DMS153 treated with DMSO at 0.1 percent for 48 hours (cell line): ENCODE results near the gene ARFGAP1.

ENCODE experiments used
- DNase-seq: peaks from one replicate; lab custom pipeline; 2025; ENCODE audit not compliant: unreplicated experiment; lab: John Stamatoyannopoulos, UW

Gene ARFGAP1

DNA sequence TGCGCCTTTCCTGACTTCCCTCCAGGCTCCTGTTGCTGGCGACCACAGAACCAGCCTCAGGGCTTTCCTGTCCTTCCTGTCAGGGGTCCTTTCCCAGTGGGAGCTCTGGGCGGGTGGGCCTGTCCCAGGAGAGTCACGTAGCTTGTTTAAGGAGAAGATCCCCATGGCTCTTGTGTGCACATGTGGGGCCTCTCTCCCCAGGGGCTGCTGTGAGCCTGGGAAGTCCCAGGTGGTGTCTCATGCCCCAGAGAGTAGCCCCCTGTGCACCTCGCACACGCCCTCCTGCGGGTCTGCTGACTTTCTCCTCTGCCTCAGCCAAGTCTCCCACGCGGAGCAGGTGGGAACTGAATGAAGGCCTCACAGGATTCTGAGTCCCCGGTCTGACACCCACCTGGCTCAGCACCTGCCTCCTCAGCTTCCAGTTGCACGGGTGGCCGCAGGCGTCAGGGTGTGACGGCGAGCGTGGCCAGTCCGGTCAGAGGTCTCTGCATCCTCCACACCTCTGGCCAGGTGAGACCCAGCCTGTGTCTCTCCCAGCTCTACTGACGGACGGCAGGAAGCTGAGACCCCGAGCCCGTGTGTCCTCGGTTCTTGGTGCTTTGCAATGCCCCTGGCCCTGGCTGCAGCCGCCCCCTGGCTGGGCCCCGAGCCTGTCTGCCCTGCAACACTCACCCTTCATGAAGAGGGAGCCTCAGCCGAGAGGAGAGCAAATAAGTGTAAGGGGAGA is 12.7 kb upstream of the ARFGAP1 start:
- no peak for DNase-seq

DNA sequence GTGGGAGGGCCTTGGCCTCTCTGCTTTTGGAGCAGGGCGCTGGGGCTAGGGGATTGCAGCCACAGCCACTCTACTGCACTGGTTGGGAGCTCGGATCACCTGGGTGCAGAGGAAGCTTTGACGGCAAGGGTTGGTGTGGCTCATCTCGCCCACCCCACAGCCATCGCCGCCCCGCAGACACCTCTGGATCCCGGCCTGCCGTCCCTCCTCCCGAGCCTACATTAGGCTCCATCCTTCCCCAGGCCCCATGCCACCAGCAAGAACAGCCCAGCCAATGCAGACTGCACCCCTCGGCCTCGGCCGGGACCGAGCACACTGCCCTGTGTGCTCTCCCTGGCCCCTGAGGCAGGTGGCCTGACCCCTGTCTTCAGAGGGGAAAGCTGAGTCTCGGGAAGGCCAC is 12.1 kb upstream of the ARFGAP1 start:
- no peak for DNase-seq

DNA sequence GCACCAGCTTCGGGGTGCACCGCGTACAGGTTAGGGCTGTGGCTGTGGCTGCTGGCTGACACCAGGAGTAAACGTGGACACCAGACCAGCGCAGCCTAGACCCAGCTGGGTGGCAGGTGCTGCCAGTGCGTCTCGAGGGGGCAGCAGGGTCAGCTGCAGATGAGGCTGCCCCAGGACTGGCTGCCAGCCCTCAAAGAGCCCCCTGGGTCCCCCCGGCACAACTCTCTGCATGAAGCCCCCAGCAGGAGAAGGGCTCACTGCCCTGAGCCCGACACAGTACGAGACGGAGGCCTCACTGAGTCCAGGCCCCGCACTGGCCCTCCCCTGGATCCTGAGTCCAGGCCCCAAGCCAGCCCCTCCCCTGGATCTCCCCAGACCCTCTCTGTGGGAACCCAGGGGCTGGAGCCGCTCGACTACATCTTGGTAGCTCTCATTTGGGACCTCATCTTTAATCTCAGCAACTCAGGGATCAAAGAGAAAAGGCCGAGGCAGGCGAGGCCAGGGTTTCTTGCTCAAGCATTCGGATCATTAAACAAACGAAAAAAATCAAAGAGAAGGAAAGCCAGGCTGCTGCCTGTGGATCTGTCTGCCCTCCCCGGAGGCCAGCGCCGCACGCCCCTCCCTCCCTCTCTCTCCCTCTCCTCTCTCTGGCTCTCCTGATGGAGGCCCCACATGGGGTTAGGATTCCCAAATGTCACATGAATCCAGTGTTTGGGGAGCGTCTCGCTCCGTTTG is 11.4 kb upstream of the ARFGAP1 start:
- no peak for DNase-seq

DNA sequence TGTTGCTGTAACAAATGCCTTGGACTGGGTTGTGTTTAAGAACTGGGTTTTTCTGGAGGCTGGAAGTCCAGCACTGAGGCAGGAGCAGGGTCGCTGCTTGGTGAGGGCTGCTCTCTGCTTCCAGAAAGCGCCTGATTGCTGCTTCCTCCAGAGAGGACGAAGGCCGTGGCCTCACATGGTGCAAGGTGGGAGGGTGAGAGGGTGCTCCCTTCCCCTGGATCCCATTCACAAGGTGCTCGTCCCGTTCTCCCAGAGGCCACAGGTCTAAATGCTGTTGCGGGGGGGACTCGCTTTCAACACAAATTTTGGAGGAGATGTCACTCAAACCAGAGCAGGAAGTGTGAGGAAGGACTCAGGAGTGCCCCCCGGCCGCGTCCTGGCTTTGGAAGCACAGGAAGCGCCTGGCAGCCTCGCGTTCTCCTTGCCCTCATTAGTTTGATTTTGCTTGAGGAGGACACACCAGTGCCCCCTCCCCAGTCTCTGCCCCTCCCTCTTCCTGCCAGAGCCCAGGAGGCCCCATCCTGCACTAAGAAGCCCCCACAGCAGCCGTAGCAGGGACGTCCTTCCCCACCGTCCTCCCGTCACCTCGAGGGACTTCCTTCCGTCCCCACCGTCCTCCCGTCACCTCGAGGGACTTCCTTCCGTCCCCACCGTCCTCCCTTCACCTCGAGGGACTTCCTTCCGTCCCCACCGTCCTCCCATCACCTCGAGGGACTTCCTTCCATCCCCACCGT is 10.7 kb upstream of the ARFGAP1 start:
- no peak for DNase-seq

DNA sequence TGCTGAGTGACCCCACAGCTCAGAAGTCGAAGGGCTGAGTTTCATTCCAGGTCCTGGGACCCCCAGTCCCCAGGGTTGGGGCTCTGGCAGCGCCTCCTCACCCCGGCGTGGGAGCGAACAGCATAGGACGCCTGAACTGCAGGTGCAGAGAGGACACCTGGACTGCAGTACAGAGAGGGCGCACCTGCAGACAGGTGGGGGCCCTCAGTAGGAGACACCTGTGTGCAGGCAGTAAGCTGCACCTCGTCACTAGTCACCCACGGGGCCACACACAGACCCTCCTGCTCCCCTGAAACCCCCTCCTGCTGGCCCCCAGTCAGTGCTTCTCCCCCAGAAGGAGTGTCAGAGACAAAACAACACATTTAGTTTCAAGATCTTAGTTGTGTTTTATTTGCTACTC is 9.8 kb upstream of the ARFGAP1 start:
- no peak for DNase-seq

DNA sequence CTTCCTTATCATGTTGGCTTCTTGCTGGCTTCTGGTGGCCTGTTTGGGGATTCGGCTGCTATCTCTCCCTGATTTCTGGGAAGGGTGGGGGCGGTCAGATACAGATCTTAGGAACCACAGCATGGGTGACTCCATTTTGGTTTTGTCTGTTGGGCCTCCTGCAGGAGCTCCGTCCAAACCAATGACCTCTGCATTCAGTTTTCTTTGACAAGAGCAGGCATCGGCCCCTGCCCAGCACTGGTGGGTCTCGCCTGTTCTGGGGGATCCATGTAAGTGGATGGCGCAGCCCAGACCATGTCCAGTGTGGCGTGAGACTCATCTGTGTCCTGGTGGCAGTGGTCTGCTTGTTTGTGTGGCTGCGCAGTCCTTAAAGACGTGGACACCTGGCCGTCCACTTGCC is 8.6 kb upstream of the ARFGAP1 start:
- no peak for DNase-seq

DNA sequence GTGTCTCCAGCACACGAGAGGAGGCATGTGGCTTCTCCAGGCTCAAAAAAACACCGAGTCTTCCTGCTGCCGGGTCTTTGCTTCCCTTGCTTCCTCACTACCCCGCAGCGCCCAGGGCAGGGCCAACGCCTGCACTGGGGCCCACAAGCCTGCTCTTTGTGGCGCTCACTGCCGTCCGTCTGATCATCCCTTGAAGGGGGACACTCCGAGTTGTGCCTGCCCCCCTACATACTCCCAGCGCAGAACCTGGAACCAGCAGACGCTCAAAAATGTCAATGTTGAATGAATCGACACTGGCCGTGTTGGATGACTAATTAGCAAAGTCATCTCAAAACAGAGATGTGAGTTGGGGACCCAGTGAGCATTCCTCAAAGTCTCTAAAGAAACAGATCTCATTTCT is 8.1 kb upstream of the ARFGAP1 start:
- DNase-seq, result no peak

DNA sequence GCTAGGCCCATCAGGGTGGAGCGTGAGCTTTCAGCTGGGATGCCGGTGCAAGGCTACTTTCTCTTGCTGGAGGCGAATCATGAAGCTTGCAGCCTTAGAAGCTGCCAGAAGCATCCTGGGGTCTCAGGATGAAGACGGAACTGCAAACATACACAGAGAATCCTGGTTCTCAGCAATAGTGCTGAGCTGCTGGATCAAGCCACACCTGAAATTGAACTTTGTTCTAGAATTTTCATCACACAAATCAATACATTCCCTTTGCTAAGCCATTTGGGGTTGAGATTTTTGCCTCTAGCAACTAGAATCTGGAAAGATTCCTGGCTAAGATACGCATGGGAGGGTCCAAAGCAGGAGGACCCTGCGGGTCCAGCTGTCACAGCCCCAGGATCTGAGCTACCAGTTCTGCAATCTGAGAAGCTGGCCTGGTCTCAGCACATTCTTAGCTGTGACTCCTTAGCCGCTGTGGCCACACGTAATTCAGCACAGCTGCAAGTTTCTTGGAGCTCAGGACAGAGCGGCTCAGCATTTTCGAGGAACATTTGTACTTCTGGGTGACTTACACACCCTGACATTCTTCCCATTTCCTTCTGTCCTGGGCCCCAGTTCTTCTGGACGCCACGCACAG is 6.6 kb upstream of the ARFGAP1 start:
- DNase-seq, result no peak

DNA sequence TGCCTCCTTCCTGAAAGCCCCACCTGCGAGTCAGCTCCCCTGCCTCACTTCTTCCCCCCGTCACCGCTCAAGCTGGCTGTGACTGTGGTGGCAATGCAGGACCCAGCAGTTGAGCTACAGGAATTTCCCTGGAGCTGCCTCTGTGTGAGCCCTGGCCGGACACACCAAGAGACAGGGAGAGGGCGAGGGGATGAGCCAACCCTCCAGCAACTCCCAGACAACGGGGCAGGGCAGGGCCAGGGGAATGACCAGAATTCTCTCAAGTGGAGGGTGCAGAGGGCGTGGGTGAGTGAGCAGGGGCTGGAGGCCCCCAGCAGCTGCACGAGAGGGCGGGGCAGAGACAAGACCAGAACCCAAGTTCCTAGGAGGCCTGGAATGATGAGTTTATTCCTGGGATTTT is 4.9 kb upstream of the ARFGAP1 start:
- DNase-seq, result no peak

DNA sequence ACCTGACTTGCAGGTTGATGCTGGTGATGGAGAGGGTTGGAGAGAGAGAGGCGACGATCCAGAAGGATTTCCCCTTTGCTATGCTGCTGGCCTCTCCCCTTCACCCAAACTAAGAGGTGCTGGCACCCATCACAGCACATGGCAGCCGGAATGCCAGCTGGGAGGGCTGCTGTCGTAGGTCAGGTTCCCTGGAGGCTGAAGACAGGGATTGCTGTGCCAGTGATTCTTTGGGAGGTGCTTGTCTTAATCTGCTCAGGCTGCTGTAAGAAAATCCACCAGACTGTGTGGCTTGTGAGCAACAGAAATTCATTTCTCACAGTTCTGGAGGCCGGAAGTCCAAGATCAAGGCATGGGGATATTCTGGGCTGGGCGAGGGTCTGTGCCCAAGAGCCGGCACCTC is 4.4 kb upstream of the ARFGAP1 start:
- DNase-seq, result no peak

DNA sequence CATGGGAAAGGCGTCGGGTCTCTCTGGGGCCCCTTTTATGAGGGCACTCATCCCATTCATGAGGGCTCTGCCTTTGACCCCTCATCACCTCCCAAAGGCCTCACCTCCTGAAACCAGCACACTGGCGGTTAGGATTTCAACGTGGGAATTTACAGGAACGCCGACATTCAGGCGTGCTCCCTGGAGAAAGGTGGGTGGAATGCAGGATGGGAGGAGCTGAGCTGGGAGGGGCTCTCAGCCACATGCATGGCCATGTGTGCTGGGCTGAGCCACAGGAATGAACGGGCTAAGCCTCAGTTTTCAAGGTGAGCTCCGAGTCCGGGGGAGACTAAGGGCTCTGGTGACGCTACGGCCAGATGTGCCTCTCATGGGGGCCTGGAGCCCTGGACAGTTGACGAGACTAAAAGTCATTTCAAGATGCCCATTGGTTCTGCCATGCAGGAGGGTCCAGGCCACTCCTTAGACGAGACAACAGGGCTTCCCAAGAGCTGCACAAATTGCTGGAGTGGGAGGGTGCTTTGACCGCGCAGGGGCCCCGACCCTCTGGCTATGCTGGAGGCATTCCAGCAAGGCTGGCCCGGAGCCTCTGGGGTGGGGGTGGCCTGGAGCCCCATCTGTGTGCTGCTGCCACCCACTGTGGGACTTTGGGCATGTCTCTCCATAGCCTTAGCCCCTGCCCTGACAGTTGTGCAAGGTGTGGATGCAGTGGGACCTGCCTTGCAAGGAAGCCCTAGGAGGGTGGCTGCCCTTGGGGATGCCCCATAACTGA is 3.8 kb upstream of the ARFGAP1 start:
- DNase-seq, result no peak

DNA sequence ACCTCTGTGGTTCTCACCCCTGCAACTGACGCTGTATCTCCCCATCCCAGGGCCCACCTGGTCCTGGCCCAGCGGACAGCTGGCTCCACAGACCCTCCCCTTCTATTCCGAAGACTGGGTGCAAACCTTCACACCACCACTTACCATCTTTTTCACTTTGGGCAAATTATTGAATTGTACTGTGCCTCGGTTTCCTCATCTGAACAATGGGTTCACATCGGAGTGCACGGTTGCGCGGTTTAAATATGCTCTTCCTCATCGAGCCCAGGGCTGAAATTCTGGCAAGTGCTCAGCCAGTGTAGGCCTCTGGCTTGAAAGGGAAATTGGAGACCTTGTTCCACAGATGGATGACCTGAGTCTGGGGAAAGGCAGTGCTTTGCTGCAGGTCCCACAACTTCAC is 2.9 kb upstream of the ARFGAP1 start:
- DNase-seq, result no peak

DNA sequence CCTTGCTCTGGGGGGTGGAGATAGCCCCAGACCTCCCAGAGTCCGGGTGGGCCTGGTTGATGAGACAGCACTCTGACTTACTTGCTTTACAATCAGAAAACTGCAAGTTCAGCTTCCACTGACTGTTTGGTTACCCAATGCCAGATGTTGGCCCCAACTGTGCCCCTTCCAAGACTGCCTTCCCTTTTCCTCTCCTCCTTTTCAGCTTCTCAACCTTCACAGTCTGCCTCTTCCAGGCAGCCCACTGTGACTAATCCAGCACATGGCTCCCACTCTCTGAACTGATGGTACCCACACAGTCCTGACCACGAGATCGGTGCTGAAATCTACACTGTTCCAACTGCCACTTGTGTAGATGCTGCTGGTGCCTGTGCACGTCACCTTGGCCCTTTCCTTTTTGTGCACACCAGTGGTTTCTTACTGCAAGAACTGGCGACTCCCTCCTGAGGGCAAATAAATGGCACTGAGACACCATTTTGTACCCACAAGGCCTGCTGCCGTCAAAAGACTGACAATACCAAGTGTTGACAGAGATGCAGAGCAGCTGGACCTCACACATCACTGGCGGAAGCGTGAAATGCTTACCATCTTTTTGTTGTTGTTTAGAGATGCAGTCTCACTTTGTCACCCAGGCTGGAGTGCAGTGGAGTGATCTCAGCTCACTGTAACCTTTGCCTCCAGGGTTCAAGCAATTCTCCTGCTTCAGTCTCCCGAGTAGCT is 1.8 kb upstream of the ARFGAP1 start:
- DNase-seq, result no peak

DNA sequence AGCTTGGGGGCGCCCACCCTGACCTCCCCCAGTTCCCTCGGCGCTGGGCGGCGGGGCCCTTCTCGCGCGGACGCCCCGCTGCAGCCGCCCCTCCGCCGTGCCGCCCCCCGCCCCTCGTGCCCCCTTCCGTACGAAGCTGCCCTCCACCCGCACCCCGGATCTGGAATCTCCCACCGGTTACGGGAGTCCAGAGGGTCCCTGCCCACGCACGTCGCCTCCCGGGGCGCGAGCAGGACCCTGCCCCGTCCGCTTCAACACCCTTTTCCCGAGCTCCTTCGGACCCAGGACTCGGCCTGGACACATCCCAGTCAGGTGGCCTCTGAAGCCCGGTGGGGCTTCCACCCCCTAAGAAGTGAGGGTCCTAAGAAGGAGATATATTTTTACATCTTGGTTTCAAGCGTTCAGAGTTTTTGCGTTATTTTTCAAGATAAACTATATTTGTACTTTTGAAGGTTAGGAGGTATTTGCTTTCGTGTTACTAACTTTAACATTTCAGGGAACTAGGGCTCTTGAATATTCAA is 506 bp downstream of the ARFGAP1 start:
- no peak for DNase-seq

DNA sequence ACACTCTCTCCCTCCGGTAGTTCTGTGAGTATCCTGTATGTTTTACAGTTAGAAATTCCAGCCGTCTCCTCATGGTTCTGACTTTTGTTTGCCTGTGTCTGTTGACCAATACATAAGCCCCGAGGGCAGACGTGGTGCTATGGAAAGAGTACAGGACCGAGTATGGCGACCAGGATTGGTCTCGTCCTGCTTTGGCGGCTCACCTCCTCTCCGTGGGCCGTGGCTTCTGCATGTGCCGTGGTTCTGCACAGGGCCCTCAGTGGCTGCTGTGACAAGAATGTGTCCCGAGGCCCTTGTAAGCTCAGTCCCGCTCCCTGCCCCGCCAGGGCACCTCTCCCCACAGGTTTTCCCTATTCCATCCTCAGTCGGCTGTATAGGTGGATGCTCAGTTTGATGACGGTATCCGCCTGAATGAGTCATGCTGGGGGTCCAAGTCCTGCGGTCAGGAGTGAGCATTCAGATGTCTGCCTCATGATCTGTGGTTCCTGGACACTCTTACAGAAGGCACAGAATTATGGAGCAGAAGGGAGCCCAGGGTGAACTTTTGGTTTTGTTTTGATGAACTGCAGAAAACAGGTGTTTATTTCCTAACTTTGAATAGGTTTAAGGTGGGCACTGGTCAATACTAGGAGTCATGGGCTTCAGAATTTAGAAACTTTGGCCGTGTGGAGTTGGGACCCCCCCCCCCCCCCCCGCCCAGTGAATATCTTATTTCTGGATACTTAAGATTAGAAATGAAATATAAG is 1.2 kb downstream of the ARFGAP1 start:
- no peak for DNase-seq

DNA sequence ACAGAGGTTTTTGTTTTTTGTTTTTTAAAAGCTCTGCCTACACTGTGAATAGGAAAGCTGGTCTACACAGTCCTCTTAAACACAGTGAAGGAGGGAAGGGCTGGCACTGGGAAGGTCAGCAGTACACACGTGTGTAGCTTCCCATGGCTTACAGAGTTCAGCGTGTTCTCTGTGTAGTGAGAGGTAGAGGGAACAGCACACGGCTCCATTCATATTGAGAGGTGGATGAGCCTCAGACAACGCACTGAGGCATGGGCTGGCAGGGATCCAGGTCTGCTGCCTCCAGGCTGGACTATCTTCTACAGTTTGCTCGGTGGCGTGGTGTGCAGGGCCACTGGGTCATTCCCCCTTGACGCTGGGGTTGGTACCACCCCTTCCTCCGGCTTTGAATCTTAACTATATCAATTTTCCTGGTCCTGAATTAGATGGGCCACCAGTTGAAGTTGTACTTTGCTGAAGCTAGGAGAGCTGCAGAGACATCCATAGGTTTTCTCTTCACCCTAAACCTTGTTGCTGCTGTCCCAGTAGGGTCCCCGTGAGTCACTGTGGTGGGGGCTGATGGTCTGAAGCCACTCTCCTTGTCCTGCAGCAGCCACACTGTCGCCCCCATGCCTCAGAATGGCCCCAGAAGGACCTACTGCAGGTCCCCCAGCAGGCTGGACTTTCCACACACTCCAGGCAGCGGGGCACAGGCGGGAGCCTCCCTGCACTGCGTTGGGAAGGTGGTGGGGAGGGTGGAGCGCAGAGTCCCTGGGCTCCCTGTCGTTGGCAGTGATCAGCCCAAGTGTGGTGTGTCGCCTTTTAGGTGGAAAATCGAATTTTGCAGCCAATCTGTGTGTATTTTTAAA is 2.0 kb downstream of the ARFGAP1 start:
- DNase-seq, result no peak

DNA sequence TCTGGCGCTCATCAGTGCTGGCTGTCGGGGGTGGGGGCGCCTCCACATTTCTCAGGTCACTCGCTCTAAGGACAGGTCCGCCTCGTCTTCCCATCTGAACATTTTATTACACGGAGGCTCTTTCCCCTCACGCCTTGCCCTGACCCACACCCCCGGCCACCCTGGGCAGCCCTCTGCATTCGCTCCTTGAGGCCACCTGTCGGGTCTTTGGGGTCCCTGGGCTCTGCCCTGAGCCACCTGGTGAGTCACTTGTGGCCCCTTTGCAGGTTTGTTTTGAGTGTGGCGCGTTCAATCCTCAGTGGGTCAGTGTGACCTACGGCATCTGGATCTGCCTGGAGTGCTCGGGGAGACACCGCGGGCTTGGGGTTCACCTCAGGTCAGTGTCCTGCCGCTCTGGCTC is 3.2 kb downstream of the ARFGAP1 start:
- no peak for DNase-seq

DNA sequence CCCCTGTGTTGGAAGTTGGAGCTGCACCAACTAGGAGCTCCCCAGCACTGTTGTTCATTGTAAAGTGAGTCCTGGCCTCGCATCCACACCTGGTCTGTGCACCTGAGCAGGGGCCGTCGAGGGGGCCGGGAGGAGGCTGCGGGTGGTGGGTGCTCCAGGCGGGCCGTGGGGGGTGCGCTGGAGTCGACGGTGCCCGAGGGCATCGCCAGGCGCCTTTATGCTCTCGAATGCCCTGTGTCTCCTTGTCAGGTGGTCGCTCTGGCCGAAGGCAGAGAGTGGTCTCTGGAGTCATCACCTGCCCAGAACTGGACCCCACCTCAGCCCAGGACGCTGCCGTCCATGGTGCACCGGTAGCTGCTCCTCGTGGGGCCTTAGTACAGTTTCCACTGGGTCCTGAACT is 4.3 kb downstream of the ARFGAP1 start:
- no peak for DNase-seq
